Pons (tissue), 1 donor: ENCODE measurements around the gene MPV17L2.

Experiments used
- DNase-seq: peaks from one replicate; pipeline ENCODE4 v3.0.0-alpha.2; 2016; ENCODE audit warnings: low spot score

The MPV17L2 gene

DNA sequence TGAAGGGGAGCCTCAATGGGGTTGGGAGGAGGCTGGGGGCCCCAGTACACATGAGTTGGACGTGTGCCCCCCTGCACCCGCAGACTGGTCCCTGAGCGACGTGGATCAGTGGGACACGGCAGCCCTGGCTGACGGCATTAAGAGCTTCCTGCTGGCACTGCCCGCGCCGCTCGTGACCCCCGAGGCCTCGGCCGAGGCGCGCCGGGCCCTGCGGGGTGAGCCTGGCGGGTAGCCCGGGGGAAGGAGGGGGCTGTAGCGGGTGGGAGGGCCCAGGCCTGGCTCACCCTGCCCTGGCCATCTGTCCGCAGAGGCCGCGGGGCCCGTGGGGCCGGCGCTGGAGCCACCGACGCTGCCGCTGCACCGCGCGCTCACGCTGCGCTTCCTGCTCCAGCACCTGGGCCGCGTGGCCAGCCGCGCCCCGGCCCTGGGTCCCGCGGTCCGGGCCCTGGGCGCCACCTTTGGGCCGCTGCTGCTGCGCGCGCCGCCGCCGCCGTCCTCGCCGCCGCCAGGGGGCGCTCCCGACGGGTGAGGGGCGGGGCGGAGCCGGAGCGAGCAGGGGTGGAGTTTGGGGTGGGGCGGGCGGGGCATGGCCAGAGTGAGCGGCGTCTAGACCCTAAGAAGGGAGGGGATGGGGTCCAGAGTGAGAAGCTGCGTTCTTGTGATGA lies 31.9 kb upstream of the MPV17L2 start:
- DNase-seq: peak; percentile 60

DNA sequence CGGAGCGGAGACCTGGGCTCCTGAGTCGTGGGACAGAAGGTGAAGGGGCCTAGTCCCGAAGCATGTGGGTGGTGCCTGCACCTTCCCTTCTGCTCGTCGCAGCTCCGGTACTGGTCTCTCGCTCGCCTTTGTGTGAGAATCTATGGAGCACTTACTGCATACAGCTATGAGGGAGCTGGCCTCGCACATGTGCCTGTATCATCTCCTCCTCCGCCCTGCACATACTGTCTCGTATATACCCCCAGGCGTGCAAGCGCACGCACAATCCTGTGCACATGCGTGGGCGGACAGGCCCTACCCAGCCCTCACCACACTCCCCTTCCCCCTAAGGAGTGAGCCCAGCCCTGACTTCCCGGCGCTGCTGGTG lies 31.4 kb upstream of the MPV17L2 start:
- DNase-seq: no peak

DNA sequence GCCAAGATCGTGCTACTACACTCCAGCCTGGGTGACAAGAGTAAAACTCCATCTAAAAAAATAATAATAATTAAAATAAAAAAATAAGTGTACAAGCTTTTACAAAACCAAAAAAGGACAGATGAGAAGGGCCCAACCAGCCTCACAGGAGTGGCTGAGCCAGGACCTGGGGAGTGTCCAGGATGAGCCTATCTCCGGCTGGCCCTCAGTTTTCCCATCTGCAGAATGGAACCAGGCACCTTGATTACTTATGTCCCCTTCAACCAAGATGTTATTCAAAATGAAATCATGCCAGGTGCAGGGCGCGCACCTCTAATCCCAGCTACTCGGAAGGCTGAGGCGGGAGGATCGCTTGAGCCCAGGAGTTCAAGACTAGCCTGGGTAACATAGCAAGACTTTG lies 28.9 kb upstream of the MPV17L2 start:
- no peak for DNase-seq

DNA sequence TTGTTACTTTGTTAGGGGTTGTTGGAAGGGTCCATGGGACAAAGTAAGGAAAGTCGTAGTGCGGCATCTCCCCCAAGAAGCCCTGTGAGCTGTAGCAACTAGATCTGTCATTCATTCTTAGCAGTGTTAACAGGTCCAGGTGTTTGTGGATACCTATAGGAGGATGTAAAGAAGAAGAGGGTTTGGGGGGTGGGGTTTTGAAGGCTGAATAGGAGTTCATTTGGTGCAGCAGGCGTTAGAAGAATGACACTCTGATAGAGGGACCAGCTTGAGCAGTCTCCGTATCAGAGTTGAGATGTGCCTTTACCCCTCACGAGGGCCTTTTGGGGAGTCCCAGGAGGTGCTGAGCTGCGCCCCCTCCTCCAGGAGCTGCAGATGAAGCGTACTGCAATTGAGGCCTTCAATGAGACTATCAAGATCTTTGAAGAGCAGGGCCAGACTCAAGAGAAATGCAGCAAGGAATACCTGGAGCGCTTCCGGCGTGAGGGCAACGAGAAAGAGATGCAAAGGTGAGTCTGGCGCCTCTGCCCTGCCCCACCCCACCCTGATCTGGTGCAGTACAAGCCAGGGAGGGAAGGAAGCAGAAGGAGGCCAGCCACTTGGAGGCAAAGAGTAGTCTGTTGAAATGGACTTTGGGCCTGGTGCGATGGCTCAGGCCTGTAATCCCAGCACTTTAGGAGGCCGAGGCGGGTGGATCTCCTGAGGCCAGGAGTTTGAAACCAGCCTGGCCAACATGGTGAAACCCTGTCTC lies 27.0 kb upstream of the MPV17L2 start:
- DNase-seq: no peak

DNA sequence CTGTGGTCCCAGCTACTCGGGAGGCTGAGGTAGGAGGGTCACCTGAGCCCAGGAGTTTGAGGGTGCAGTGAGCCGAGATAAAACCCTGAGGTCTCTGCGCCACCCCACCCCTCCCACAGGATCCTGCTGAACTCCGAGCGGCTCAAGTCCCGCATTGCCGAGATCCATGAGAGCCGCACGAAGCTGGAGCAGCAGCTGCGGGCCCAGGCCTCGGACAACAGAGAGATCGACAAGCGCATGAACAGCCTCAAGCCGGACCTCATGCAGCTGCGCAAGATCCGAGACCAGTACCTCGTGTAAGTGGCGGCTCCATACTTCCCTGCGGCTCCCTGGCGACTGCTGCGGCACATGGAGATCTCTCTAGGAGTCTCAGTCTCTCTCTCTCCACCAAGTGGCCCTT lies 26.0 kb upstream of the MPV17L2 start:
- no peak for DNase-seq

DNA sequence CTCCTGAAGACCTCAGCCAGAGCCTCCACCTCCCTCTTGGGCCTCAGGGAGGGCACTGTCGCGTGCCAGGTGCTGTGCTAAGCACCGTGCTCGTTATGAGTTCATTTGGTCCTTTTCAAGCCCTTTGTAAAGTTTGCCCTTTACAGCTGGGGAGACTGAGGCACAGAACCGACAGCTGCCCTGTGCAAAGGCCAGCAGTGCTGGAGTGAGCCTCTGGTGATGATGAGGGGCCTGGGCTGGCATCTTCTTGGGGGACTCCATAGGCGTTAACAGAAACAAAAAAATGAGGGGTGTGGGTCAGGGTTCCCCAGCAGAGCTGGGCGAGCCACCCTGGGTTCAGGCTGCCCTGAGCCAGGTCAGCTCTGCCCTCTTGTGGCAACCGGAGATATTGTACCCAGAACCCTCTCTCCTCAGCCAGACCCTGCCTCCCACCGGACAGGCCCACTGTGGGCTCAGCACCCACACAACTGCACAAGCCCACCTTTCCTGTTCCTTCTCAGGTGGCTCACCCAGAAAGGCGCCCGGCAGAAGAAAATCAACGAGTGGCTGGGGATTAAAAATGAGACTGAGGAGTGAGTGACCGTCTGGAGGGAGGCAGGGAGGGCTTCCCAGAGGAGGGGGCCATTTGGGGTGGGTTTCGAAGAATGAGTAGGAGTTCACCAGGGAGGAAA lies 24.9 kb upstream of the MPV17L2 start:
- DNase-seq: no peak

DNA sequence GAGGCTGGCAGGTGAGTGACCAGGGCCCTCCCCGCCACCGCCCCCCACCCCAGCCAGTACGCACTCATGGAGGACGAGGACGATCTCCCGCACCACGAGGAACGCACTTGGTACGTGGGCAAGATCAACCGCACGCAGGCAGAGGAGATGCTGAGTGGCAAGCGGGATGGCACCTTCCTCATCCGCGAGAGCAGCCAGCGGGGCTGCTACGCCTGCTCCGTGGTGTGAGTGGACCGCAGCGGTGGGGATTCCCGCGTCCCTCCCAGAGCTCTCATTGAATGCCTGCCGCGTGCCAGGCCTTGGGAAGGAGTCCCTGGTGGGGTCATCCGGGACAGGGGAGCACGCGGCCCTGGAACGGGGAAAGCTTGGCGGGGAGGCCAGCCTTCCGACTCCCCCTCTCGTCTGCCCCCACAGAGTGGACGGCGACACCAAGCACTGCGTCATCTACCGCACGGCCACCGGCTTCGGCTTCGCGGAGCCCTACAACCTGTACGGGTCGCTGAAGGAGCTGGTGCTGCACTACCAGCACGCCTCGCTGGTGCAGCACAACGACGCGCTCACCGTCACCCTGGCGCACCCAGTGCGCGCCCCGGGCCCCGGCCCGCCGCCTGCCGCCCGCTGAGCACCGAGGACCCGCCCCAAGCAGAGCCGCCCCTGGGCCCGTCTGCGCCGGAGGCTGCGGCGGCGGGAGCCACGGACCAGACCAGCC lies 24.2 kb upstream of the MPV17L2 start:
- DNase-seq: no peak

DNA sequence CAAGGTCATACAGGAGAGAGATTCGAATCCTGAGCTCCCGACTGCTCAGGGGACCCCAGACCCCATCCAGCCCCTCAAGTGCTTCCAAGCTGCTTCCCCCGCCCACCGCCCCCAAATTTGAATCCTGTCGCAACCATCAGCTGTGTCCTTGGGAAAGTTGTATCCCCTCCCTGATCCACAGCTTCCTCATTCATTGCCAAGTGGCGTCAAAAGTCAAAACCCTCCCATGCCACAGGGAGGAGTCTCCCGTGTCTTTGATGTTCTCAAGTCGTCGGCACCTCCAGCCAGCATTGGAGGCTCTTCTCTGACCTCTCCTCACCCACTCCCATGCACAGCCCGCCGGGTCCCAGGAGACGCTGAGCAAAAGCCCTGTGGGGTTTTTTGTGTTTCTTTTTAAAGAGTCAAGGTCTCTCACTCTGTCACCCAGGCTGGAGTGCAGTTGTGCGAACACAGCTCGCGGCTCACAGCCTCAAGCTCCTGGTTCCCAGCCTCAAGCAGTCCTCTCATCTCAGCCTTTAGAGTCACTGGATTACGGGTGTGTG lies 22.2 kb upstream of the MPV17L2 start:
- peak; percentile 71 for DNase-seq

- no peak for DNase-seq
These were observed 21.3 kb upstream of the MPV17L2 start for GRCh38 chr19:18171605-18172327.

DNA sequence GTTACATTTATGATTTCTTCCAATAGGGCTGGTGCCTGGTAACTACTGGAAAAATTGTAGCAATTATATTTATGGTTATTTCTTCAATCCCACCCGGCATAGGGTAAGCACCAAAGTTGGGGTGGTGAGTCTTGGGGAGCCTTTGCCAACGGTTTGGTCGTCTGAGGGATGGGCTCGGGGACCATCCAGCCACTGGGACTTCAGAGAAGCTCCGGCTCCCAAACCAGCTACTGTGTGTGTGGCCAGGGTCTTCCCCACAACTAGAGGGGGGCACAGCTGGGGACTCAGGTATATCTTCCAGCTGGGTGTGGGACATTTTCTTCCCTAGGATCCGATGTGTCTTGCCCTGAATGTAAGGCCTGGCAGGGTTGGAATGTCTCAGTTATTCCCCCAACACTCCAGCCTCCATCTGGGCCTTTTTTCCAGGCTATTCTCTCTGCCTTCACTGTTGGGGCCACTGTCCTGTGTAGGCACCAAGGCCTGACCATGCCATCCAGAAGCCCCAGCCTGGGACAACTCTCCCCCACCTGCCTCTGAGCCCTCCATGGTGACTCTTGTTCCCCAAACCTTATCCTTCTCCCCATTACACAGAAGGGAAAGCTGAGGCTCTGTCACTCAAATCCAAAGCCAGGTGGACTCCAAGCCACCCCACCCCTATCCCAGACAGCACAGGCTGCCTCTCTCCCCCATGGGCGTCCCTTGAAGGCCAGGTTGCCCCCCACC lies 20.5 kb upstream of the MPV17L2 start:
- DNase-seq: no peak

DNA sequence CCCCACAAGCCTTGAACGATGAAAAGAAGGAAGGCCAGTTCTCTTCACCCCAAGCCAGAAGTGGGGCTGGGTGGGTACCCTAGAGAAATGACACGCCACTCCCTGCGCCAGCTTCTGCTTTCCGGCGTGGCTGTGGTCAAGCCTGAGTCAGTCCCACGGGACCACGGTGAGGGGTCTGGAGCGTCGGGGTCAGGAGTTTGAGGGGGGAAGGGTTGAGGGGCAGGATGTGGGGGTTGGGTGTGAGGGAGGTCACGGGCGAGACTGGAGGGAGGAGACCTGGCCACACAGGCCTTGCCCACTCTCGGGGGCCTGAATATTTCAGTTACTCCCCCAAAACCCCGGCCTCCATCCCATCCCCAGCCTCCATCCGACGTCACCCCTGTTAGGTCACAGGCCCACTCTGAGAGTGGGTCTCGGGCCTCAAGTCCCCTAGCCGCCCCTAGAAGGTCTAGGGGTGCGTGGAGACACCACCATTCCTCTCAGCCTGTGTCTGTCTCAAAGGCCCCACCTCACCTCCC lies 19.9 kb upstream of the MPV17L2 start:
- no peak for DNase-seq

DNA sequence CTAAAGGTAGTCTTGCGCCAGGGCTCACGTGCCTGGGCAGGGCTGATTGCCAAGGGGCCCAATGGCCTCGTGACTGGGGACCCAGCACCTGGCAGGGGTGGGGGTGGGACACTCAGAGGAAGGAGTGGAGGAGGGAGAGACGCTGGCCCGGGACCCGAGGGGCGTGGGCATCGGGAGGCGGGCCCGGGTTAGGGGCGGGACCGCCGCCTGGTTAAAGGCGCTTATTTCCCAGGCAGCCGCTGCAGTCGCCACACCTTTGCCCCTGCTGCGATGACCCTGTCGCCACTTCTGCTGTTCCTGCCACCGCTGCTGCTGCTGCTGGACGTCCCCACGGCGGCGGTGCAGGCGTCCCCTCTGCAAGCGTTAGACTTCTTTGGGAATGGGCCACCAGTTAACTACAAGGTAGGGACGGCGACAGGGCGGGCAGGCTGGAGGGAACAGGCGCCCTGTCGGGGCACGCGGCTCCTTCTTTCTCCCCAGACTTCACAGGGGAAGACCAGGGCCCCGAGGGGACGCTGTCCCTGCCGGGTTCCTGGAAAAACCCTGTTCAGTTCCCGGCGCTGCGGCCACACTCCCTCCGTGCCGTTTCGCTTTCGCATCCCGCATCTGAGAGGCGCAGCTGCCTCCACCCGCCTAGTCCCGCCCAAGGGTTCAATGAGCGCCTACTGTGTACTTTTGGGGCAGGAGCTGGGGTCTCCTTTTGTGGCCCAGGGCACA lies 19.3 kb upstream of the MPV17L2 start, which contains the start of gene IFI30:
Gene IFI30, plus strand, starts transcription at position 242 of the 717 bp plus-strand sequence. Its CDS starts 29 bp downstream, at position 271.
- peak; percentile 59 for DNase-seq

DNA sequence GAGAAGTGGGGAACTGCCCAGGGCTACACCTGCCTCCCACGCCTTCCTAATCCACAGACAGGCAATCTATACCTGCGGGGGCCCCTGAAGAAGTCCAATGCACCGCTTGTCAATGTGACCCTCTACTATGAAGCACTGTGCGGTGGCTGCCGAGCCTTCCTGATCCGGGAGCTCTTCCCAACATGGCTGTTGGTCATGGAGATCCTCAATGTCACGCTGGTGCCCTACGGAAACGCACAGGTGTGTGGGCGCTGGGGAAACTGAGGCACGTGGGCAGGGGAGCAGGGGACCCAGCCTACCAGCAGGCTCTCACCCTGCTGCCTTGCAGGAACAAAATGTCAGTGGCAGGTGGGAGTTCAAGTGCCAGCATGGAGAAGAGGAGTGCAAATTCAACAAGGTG lies 18.0 kb upstream of the MPV17L2 start:
- DNase-seq: no peak

DNA sequence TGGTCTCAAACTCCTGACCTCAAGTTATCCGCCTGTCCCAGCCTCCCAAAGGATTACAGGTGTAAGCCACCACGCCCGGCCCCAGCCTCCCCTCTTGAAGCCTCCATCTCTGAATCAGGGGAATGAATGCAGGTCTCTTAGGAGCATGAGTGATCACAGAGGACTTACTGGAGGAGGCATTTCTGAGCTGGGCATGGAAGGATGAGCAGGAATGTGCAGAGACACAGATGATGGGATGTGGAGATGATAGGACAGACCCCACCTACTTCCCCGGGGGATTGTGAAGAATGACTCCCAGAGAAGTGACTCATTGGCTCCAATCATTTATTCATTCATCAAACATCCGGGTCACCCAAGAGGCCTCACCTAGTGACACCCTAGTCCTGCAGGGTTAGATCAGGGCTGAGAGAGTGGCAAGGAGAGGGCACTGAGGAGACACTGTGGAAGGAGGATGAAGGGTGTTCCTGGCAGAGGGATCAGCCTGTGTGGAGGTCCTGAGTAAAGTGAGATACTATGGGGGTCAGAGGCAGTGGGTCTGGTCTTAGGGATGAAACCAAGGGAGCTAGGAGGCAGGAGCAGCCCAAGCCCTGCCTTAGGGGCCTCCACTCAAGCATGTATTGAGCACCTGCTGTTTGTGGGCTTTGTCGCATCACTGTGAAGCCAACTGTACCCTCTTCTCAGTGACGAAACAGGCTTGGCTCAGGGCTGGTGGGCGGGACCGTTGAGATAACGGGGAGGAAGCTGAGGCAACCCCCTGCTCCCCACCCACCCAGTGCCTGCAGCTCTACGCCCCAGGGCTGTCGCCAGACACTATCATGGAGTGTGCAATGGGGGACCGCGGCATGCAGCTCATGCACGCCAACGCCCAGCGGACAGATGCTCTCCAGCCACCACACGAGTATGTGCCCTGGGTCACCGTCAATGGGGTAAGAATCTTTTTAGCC lies 16.4 kb upstream of the MPV17L2 start:
- no peak for DNase-seq

DNA sequence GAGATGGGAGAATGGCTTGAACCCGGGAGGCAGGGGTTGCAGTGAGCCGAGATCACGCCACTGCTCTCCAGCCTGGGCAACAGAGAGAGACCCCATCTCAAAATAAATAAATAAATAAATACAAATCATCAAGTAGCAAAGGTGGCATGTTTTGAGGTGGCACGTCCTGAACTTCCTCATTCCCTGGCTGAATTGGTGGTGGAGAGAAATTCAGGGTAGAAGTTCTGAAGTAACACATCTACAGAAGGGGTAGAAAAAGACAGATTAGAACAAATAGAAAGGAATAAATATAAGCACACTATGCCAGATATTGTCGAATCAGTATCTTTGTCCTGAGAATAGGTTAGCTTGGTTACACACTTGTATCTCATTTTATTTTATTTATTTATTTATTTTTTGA lies 13.1 kb upstream of the MPV17L2 start:
- DNase-seq: no peak

DNA sequence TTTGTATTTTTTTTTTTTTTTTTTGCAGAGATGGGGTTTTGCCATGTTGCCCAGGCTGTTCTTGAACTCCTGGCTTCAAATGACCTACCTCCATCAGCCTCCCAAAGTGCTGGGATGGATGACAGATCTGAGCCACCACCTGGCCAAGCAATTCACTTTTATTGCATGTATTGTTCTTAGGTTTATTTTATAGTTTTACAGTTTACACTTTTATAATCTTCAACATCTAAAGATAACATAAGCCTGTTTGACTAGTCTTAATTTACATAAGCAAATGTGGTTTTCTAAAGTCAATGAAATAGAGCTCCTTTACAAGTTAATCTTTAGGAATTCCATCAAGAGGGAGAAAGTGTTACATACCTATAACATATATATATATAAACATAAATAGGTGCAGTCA lies 9.5 kb upstream of the MPV17L2 start:
- no peak for DNase-seq

- no peak for DNase-seq
These were observed 7.5 kb upstream of the MPV17L2 start for GRCh38 chr19:18185538-18185937.

- DNase-seq: no peak
These were observed 2.7 kb upstream of the MPV17L2 start for GRCh38 chr19:18190278-18190677.

DNA sequence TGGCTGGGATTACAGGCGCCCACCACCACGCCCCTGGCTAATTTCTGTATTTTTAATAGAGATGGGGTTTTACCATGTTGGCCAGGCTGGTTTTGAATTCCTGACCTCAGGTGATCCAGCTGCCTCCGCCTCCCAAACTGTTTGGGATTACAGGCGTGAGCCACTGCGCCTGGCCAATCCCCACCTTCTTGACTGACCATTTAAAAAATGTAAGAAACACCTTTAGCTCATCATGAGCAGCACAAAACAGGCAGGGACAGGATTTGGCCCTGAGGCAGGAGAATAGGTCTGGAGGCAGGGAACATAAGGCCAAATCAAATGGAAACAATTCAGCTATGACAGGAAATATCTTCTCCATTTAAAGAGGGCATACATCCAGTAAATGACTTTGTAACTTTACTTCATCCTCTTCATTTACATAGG lies 1.4 kb upstream of the MPV17L2 start:
- no peak for DNase-seq
